DND-41 (cell line): ENCODE data around the gene RCBTB2.

Experiments
- CTCF ChIP-seq: IDR thresholded peaks from 2 replicates; pipeline ENCODE4 v1.5.1; 2012; ENCODE audit warnings: borderline replicate concordance, low read length, moderate library complexity, mild to moderate bottlenecking; ENCODE audit not compliant: poor library complexity, severe bottlenecking; ENCODE audit errors: extremely low read depth
- EZH2 ChIP-seq: IDR thresholded peaks from 3 replicates; pipeline ENCODE4 v1.6.1; 2012; ENCODE audit warnings: borderline replicate concordance, low read depth, mild to moderate bottlenecking, moderate library complexity, low read length, inconsistent platforms; ENCODE audit not compliant: severe bottlenecking

DNA sequence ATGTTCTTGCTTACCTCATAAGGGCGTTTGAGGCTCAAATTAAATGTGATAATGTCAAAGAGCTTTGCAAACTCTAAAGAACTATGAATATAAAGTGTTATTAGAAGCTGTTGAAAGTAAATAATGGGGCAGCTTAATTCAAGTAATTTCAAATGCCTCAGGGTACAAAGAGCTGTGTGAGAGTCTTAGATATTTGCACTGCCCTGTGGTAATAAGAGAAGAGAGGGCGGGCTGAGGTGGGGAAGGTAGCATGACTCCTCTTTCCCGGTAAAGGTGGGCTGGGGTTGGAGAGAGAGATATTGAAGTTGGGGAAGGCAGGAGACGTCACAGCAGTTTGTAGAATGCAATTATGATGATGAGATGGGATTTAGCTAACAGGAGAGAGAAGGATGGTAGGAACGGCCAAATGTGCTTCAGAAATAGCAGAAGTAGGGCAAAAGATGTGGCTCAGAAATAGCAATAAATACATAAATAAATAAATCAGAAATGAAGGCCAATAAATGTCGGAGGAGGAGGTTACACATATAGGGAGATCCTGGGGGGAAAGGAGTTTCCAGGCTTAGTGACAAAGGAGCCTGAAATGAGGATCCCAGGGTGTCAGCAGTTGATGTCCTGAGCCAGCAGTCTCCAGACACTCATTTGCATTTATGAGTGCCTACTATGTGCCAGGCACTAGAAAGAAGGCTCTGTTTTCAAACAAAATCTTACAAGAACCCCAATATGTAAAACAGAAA, 35.7 kb upstream of the RCBTB2 start:
- TF ChIP-seq CTCF, result no peak
- TF ChIP-seq EZH2, result no peak
